Bone marrow (tissue), 2 donors: ENCODE data around the gene TMEM86A.

Experiments
- DNase-seq, 2 donors: peaks; one replicate each; lab custom pipeline; 2025; lab: John Stamatoyannopoulos, UW

Gene TMEM86A

DNA sequence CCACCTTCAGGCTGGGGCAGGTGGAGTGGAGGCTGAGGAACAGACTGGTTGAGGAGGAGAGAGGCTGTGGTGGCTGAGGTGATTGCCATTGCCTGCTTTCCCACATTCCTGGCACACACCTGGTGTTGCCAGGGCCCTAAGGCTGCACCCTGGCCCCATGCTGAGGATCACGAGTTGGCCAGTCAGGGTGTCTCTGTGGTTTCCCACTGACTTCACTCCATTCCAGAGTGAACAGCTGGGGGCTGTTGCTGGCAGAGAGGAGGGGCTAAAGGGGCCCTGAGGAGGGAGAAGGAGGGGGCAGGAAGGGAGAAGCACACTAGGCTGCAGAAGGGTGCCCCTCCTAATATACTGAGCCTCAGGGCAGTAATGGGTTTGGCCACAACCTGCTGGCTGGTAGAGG lies 1.8 kb downstream of the TMEM86A start:
- DNase-seq = no peak

GRCh38 chr11:18700872-18701271 lies 2.3 kb downstream of the TMEM86A start:
- no peak for DNase-seq

DNA sequence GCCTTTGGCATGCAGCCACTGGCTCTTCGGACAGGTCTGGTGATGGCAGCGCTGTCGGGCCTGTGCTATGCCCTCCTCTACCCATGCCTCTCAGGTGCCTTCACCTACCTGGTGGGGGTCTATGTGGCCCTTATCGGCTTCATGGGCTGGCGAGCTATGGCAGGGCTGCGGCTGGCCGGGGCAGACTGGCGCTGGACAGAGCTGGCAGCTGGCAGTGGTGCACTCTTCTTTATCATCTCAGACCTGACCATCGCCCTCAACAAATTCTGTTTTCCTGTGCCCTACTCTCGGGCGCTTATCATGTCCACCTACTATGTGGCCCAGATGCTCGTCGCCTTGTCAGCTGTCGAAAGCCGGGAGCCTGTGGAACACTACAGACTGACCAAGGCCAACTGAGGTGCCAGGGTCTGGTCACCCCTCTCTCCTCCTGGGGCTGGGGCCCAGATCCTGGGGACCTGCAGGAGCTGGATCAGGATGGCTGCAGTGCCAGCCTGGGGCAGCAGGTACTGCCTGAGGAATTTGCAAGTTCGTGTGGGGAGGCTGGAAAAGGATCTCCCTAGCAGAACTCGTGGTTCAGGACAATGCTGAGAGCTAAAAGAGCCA lies 3.1 kb downstream of the TMEM86A start:
- DNase-seq = no peak

- no peak for DNase-seq
Measured at GRCh38 chr11:18703001-18703763, 4.6 kb downstream of the TMEM86A start.

DNA sequence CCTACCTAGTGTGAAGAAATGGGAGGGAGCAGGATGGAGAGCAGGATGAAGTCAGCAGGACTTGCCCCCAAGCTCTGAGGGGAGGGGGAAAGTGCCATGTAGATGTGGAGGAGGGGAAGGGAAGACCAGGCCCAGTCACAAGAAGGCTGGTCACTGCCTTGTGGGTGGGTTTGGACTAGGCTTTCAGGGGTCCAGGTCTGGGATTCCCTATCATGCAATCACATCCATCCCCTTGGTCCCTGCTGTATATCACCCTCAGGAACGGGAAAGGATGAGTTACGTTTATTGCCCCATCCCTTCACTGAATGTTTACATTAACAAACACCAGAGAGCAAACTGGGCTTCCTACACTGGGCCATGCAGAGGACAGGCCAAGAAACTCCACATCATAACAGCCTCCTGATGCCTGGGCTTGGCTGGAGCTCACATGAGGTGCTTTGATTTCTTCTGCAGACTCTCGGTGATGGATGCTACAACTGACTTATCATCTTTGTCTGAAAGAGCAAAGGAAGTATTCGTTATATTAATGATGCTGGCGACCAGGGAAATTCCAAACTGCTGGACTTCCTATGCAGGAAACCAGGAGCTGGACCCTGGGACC lies 5.6 kb downstream of the TMEM86A start:
- no peak for DNase-seq

DNA sequence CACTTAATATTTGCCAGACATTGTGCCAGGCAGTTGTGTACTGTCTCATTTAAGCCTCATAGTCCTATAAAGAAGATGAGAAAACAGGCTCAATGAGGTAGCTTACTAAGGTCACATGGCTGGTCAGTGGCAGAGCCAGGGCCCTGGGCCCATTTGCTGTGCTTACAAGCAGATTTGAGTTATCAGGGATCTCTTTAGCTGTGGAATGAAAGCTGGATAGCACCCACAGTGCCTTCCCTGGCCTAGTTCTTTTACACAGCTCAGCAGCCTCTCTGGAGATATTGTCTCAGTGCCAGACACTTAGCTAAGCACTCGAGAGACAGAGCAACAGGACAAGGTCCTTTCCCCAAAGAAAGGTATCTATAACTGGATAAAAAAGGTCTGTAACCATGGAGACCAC lies 6.1 kb downstream of the TMEM86A start:
- no peak for DNase-seq

DNA sequence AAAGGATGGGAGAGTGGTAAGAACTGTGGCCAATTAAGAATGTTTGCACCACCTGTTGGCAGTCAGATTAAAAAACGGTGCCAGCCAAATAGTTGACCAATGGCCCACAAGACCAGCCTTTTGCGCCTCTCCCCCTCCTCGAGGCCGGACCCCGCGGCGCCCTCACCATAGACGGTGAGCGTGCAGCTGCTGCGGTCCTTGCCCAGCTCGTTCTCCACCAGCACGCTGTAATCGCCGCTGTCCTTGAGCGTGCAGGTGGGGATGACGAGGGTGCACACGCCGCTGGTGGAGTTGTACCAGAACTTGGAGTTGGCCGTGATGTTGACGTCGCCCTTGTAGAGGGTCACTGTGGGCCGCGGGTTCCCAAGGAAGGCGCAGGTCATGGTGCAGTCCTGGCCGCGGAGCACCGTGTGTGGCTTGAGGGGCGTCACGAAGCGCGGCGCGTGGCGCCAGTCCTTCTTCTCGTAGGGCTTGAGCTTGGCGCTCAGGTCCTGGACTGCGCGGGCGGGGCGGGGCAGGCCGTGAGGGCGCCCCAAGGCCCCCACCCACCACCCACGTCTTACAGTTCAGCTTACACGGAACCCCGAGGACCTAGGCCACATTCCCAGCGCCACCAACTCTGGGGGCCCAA lies 7.2 kb downstream of the TMEM86A start:
- DNase-seq = no peak

- DNase-seq = no peak
Measured at GRCh38 chr11:18706330-18707243, 8.0 kb downstream of the TMEM86A start.

DNA sequence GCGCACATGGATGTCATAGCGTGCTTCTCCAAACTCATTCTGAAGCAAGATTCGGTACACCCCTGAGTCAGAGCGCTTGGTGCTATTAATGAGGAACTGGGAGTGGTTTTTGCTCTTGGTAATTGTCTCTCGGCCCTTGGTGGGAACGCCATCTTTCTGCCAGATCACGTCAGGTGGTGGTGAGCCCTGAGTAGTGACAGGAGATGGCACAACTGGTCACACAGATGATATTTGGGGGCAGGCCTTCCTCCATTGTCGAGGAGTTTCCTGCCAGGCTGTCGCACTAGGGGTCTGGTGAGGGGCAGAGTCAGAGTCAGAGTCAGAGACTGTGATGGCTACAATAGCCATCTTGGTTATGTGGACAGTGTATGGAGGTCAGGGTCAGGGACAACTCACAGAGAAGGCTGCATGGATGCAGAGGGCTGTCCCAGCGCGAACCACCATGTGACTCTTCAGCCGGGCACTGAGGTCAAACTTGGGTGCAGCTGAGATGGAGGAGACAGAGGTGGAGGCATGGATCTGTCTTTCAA lies 9.3 kb downstream of the TMEM86A start:
- DNase-seq = no peak

DNA sequence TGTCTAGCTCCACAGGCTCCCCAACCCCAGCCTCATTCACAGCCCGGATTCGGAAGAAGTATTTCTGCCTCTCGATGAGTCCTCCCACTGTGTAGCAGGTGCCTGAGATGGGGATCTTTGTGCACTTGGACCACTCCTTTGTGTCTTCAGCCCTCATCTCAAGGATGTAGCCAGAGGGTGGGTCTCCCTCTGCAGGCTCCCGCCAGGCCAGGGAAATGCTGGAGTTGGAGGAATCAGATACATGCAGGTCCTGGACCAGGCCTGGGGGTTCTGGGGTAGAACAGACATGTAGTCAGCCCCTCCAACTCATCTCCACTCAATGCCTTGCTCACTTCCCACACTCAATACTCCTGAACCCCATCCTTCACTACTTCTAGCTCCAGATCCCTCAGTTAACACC lies 10.8 kb downstream of the TMEM86A start:
- no peak for DNase-seq

DNA sequence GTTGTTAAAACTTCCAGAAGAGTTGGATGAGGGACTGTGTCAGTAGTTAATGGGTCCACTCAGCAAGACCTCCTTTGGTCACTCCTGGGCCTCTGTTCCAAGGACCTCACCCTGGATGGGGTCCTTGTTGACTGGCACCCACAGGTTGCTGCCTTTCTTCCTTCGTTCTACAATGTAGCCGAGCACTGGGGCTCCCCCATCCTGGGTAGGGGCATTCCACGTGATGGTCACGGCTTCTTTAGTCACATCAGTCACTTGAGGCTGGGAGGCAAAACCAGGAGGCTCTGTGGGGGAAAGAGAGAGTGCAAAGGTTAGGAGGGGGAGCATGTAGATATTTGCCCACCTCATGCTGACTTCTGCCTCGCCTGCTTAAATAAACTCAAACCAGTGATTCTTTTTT lies 12.0 kb downstream of the TMEM86A start:
- no peak for DNase-seq

GRCh38 chr11:18713646-18714442 lies 15.3 kb downstream of the TMEM86A start:
- DNase-seq = no peak

DNA sequence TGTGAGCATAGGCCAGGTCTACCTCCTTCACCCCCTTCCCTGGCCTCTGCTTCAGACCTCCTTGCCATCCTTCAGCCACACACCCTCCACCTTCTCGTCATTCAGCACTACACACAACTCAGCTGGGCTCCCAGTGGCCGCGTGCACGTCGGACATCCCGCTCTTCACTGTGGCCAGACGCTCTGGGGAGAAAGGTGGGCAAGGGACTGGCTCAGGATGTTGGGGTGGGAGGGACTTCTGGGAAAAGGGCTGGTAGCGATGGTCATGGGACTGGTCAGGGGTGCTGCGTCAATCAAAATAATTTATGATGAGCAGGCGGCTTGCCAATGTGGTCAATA lies 15.8 kb downstream of the TMEM86A start:
- DNase-seq = no peak

DNA sequence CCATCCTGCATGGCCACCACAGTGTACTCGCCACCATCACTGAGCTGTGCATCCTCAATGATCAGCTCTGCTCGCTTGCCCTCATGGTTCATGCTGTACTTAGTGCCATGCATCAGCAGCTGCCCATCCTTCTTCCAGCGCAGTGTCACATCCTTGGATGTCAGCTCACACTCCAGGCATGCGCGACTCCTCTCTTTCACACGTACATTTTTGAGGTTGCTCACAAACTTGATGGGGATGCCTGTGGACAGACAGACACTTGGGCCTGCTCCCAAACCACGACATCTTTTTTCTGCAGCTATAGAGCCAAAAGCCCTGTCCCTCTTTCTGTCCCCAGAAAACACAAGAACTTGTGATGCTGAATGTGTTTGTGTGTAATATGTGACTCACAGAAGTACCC lies 16.9 kb downstream of the TMEM86A start:
- DNase-seq = no peak

DNA sequence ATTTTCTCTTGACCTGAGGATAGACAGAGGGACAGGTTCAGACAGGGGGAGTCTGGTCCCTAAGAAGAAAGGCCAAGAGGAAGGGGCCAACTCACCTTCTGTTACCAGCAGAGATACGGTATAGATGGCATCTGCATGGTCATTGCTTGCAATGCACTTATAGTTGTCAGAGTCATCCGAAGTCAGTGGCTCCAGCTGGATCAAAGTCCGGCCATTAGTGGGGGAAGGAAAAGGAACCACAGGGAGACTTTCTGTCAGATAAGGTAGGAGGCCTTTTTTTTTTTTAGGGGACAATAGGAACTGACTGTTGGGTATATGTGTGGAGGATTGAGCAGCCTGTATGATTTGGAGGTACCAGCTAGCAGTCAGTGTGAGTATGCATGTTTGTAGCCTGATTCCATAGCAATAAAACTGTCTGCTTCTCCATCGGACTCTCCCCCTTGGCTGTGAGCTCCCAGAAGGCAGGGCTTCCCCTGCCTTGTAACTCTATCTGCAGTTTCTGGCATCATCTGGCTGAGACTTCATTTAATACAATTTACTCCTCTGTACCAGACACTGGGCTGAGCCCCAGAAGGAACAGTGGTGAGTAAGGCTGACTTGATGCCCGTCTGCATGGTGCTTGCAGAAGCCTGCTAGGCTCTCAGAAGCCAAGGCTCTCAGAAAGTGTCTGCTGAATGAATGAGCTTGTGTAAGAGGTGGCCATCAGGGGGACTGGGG lies 21.7 kb downstream of the TMEM86A start:
- DNase-seq = no peak

- DNase-seq = peak in 1 of 2 donors; percentile 16
Measured at GRCh38 chr11:18720808-18721560, 22.4 kb downstream of the TMEM86A start.

- peak; percentile 44 to 73 for DNase-seq
Measured at GRCh38 chr11:18721561-18722292, 23.1 kb downstream of the TMEM86A start.

GRCh38 chr11:18722293-18722637 lies 23.7 kb downstream of the TMEM86A start:
- no peak for DNase-seq

DNA sequence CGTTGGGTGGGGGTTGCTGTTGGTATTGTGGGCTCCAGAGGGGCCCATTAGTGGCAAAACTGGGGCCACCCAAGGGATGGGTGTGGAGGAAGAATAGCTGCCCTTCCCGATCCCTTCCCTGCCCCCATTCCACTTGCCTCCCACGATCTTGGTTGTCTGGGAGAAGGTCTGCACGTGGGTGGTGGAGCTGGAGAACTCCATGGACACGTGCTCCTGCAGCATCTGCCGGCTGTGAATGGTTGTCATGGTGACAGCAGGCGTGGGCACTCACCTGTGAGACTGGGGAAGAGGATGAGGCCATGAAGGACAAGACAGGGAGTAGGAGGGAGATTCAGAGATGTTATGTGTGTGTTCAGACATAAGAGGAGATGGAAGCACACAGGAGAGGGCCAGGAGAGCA lies 25.4 kb downstream of the TMEM86A start:
- no peak for DNase-seq
